HepG2 (cell line): Measurements from ENCODE around the gene DALRD3. TPM values are rescaled to one million over a fixed set of nuclear protein-coding genes. Genes with fewer than 3 reads are reported as not detected.

ENCODE experiments used
- NFATC3 ChIP-seq: sonication (generic); formaldehyde crosslinking; IDR thresholded peaks from 2 replicates; pipeline ENCODE4 v1.5.1; 2020; ENCODE audit warnings: mild to moderate bottlenecking, missing genetic modification reagents
- ZNF572 ChIP-seq: sonication (generic); formaldehyde crosslinking; IDR thresholded peaks from 2 replicates; pipeline ENCODE4 v1.5.1; 2020; ENCODE audit warnings: mild to moderate bottlenecking, missing genetic modification reagents
- ZNF678 ChIP-seq: sonication (generic); formaldehyde crosslinking; IDR thresholded peaks from 2 replicates; pipeline ENCODE4 v1.4.0; 2020; ENCODE audit warnings: mild to moderate bottlenecking, missing genetic modification reagents
- polyA plus RNA-seq, 8 experiments: library from polyadenylated mRNA; depleted of rRNA in 3 of 8; stranded (reverse) in 7 of 8; unstranded in 1 of 8; fragments of >200 nt; fragmentation: Illumina TruSeq in 4 of 8; extraction: Trizol in 4 of 8; gene quantifications; 2 replicates each; pipeline versions ENCODE4 v1.2.1 to v1.2.3, GENCODE V29; 2011 to 2016; ENCODE audit warnings: low read depth in 4 of 8, missing spikeins in 1 of 8, mixed read lengths in 1 of 8; ENCODE audit not compliant: insufficient read depth in 1 of 8
- total RNA-seq, 5 experiments: library from RNA; depleted of rRNA; stranded (reverse); fragments of >200 nt; fragmentation: Illumina TruSeq; extraction: Trizol; gene quantifications; 2 replicates each; pipeline ENCODE4 v1.2.3, GENCODE V29; 2016; ENCODE audit warnings: low read depth in 1 of 5
- TF ChIP-seq, protein P1 (sequence below): sonication (generic); formaldehyde crosslinking; conservative IDR thresholded peaks from 2 replicates; pipeline ENCODE4 v1.8.0; 2022; ENCODE audit warnings: low read depth, missing genetic modification reagents
- TF ChIP-seq, protein P2 (sequence below): sonication (generic); formaldehyde crosslinking; IDR thresholded peaks from 2 replicates; pipeline ENCODE4 v1.4.0; 2020; ENCODE audit warnings: low read depth, missing genetic modification reagents

The DALRD3 gene
- total and polyA plus RNA-seq, 2 of the 13 experiments (the other 11 are each of a cell fraction or from before 2014, with no cell fraction given), result 19.9 to 36.5 TPM

DNA sequence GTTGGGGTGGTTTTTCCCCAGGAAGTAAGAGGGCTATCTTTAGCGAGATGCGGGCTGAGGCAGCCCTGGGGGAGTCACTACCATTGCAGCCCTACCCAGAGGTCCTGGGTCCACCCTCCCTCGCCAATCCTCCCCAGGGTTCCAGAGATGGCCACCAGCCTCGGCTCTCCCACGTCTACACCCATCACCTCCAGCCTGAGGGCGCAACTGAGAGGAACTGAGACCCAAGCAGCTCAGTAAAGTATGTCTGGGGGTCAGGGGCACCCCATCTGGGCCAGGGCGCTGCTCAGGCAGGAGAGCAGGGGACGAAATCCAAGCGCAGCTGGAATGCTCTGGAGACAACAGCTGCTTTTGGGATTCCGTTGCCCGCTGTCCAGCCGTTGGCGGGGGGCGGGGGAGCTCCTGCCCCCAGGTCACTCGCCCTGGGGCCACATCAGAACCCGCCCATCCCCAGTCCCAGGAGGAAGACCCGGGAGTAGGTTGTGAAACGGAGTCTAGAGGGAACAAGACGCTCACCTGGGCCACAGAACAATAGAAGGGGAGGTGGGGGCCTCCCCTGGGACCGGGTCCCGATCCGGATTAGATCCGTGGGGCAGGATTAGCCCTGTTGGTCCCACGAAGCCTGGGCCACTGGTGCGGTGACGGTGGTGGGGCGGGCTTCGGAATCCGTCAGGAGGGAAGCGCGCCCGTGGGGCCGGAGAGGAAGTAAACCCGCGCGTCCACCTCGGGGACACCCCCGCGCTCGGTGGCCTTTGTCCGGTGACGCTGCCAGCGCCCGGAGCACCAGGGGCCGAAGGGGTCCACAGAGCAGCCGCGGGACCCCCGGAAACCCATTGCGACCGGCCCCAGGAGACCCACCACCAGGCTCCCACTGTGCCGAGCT, 2.2 kb upstream of the DALRD3 start (continued):
- TF ChIP-seq ZNF678 (CRISPR knock-in tag) (no peak), NFATC3 (CRISPR knock-in tag) (no peak), ZNF572 (CRISPR knock-in tag) (no peak; the same call in 1 of the 2 replicates)
- TF ChIP-seq, protein P1, sequence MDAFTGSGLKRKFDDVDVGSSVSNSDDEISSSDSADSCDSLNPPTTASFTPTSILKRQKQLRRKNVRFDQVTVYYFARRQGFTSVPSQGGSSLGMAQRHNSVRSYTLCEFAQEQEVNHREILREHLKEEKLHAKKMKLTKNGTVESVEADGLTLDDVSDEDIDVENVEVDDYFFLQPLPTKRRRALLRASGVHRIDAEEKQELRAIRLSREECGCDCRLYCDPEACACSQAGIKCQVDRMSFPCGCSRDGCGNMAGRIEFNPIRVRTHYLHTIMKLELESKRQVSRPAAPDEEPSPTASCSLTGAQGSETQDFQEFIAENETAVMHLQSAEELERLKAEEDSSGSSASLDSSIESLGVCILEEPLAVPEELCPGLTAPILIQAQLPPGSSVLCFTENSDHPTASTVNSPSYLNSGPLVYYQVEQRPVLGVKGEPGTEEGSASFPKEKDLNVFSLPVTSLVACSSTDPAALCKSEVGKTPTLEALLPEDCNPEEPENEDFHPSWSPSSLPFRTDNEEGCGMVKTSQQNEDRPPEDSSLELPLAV (CRISPR knock-in tag), result no peak
- TF ChIP-seq, protein P2, sequence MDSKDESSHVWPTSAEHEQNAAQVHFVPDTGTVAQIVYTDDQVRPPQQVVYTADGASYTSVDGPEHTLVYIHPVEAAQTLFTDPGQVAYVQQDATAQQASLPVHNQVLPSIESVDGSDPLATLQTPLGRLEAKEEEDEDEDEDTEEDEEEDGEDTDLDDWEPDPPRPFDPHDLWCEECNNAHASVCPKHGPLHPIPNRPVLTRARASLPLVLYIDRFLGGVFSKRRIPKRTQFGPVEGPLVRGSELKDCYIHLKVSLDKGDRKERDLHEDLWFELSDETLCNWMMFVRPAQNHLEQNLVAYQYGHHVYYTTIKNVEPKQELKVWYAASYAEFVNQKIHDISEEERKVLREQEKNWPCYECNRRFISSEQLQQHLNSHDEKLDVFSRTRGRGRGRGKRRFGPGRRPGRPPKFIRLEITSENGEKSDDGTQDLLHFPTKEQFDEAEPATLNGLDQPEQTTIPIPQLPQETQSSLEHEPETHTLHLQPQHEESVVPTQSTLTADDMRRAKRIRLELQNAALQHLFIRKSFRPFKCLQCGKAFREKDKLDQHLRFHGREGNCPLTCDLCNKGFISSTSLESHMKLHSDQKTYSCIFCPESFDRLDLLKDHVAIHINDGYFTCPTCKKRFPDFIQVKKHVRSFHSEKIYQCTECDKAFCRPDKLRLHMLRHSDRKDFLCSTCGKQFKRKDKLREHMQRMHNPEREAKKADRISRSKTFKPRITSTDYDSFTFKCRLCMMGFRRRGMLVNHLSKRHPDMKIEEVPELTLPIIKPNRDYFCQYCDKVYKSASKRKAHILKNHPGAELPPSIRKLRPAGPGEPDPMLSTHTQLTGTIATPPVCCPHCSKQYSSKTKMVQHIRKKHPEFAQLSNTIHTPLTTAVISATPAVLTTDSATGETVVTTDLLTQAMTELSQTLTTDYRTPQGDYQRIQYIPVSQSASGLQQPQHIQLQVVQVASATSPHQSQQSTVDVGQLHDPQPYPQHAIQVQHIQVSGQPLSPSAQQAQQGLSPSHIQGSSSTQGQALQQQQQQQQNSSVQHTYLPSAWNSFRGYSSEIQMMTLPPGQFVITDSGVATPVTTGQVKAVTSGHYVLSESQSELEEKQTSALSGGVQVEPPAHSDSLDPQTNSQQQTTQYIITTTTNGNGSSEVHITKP, result peak; percentile 24
- TF ChIP-seq, all 625 proteins: peak for 45
